Endothelial cell (in vitro differentiated cells): ENCODE results near the gene TENM3. TPM values are rescaled to one million over a fixed set of nuclear protein-coding genes. Genes with fewer than 3 reads are reported as not detected.

Experiments used
- DNase-seq: peaks from one replicate; pipeline ENCODE4 v3.0.0; 2021; ENCODE audit warnings: low spot score
- H3K27ac Mint-ChIP-seq: one replicate; pipeline ENCODE4 v1.8.0; 2021; ENCODE audit warnings: mixed read lengths, inconsistent platforms; ENCODE audit not compliant: unreplicated experiment
- H3K27me3 Mint-ChIP-seq: one replicate; pipeline ENCODE4 v1.8.0; 2021; ENCODE audit warnings: mild to moderate bottlenecking, moderate library complexity, mixed read lengths, inconsistent platforms; ENCODE audit not compliant: unreplicated experiment
- H3K36me3 Mint-ChIP-seq: one replicate; pipeline ENCODE4 v1.8.0; 2021; ENCODE audit warnings: mild to moderate bottlenecking, low read depth, mixed read lengths, inconsistent platforms; ENCODE audit not compliant: unreplicated experiment
- H3K4me1 Mint-ChIP-seq: one replicate; pipeline ENCODE4 v1.8.0; 2021; ENCODE audit warnings: mild to moderate bottlenecking, mixed read lengths, inconsistent platforms; ENCODE audit not compliant: unreplicated experiment
- H3K4me3 Mint-ChIP-seq: one replicate; pipeline ENCODE4 v1.8.0; 2021; ENCODE audit warnings: mild to moderate bottlenecking, mixed read lengths, inconsistent platforms; ENCODE audit not compliant: unreplicated experiment
- H3K9me3 Mint-ChIP-seq: one replicate; pipeline ENCODE4 v1.8.0; 2021; ENCODE audit warnings: mixed read lengths, inconsistent platforms; ENCODE audit not compliant: unreplicated experiment
- total RNA-seq: library from RNA; stranded (reverse); fragmentation: NEBNext Ultra II Directional; extraction: Animal tissue kit (Norgen Biotek cat#: 25700); gene quantifications from one replicate; pipeline ENCODE4 v1.2.1, GENCODE V29; 2021; ENCODE audit not compliant: unreplicated experiment
- TF ChIP-seq, protein P1 (sequence below): fragments of 200-600 bp; sonication (generic); IDR thresholded peaks from one replicate; pipeline ENCODE4 v1.5.0; 2021; ENCODE audit warnings: antibody characterized with exemption; ENCODE audit not compliant: unreplicated experiment

TENM3 gene
- total RNA-seq, 1 donor from 2014 or later = 29.7 TPM

DNA sequence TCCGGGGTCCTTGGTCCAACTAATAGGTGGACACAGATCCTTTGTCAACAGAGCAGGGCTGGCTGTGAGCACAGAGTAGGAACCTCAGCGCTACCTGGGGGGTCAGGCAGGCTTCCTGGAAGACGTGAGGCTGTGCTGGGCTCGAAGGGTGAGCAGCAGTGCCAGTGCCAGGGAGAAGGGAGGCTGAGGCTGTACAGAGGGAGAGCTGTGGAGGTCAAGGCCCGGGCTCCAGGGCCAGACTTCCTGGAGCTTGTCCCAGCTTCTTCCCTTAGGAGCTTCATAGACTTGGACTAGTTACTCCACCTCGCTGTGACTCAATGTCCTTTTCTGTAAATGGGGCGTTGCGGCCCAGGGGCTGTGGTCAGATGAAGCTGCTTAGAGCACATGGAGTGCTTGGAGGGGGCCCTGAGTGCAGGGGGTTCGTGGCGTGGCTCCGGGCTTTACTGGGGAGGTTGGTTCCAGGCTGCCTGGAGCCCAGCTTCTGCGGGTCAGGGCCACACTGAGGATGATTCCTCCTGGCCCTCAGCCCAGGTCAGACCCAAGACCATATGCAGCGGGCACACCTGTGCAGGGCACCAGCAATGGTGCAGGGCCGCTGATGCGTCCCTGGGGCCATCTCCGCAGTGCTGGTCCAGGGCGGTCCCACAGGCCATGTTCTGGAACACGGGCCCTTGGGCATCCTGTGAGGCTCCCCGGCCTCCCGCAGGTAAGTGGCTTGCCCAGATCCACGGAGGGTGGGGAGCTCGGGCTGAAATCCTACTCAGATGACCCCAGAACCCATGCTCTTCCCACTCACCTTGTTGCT is 575.9 kb downstream of the TENM3 start:
- no peak overlapping the region for H3K4me3 Mint-ChIP-seq
- H3K27ac Mint-ChIP-seq = no peak overlapping the region
- no peaks in the 10 kb centered on the region for H3K36me3 Mint-ChIP-seq
- H3K27me3 Mint-ChIP-seq = peaks cover 7% of the 10 kb centered on the region
- H3K4me1 Mint-ChIP-seq = no peaks in the 10 kb centered on the region
- no peak for DNase-seq
- H3K9me3 Mint-ChIP-seq = no peaks in the 10 kb centered on the region
- TF ChIP-seq, protein P1, sequence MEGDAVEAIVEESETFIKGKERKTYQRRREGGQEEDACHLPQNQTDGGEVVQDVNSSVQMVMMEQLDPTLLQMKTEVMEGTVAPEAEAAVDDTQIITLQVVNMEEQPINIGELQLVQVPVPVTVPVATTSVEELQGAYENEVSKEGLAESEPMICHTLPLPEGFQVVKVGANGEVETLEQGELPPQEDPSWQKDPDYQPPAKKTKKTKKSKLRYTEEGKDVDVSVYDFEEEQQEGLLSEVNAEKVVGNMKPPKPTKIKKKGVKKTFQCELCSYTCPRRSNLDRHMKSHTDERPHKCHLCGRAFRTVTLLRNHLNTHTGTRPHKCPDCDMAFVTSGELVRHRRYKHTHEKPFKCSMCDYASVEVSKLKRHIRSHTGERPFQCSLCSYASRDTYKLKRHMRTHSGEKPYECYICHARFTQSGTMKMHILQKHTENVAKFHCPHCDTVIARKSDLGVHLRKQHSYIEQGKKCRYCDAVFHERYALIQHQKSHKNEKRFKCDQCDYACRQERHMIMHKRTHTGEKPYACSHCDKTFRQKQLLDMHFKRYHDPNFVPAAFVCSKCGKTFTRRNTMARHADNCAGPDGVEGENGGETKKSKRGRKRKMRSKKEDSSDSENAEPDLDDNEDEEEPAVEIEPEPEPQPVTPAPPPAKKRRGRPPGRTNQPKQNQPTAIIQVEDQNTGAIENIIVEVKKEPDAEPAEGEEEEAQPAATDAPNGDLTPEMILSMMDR = no peak

DNA sequence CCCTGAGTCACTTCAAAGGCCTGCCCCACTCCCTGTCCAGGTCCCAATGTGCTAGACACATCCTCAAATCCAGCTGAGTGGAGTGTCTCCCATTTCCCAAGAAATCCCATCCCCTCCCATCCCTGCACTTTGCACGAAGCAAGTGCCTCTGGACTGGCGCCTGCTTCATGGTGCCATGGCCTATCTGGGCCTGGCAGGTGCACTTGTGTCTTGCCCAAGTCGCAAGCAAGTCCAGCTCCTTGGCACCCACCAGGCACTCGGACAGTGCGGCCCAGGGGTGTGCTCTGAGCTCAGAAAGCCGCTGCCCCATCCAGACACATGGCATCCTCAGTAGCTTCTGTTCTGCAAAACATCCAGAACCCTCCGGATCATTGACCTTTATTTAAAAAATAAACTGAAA is 576.5 kb downstream of the TENM3 start:
- H3K27ac Mint-ChIP-seq = no peak overlapping the region
- H3K4me3 Mint-ChIP-seq = no peak overlapping the region
- H3K27me3 Mint-ChIP-seq = peaks cover 7% of the 10 kb centered on the region
- H3K9me3 Mint-ChIP-seq = no peaks in the 10 kb centered on the region
- no peaks in the 10 kb centered on the region for H3K36me3 Mint-ChIP-seq
- no peak for DNase-seq
- TF ChIP-seq, protein P1 = no peak
- no peaks in the 10 kb centered on the region for H3K4me1 Mint-ChIP-seq

DNA sequence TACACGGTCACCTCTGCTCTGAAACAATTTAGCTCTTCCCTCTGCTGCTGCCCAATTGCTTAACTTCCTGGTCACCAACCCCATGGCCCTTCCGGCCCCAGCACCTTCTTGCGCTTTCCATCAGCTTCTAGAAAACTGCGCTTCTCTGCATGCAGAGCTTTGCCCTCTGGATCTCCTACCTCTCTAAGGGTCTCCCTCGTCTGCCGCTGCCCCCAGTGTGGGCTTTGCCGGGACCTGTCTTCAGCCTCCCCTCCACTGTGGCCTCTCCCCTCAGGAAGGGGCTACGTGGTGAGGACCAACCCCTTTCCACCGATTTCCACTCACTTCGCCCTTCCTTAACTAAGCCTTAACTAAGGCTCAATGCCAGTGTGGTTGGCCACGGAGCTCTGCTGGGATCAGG is 579.4 kb downstream of the TENM3 start:
- Mint-ChIP-seq H3K4me1 (no peaks in the 10 kb centered on the region), H3K9me3 (no peaks in the 10 kb centered on the region), H3K27me3 (peaks cover 5% of the 10 kb centered on the region), H3K4me3 (no peak overlapping the region), H3K27ac (no peak overlapping the region), H3K36me3 (no peaks in the 10 kb centered on the region)
- DNase-seq = no peak
- TF ChIP-seq, protein P1 = no peak

DNA sequence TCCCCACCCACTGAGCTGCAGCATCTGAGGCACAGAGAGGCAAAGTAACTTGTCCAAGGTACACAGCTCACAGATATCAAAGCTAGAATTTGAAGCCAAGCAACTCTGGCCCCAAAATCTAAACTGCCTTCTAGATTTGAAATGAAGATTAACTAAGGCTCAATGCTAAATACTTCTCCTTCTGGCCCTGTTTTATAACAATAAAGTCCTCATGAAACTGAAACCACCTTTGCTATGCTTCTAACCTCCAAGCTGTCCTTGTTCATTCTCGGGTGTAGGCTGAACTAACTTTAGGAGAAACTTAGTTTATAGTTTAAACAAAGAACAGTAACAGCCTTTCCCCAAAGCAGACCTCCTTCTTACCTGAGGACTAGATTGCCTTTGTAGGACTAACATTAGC is 580.4 kb downstream of the TENM3 start:
- Mint-ChIP-seq H3K4me3 (no peak overlapping the region), H3K4me1 (no peaks in the 10 kb centered on the region), H3K9me3 (no peaks in the 10 kb centered on the region), H3K27me3 (peaks cover 4% of the 10 kb centered on the region), H3K27ac (no peak overlapping the region), H3K36me3 (no peaks in the 10 kb centered on the region)
- no peak for DNase-seq
- TF ChIP-seq, protein P1 = no peak

DNA sequence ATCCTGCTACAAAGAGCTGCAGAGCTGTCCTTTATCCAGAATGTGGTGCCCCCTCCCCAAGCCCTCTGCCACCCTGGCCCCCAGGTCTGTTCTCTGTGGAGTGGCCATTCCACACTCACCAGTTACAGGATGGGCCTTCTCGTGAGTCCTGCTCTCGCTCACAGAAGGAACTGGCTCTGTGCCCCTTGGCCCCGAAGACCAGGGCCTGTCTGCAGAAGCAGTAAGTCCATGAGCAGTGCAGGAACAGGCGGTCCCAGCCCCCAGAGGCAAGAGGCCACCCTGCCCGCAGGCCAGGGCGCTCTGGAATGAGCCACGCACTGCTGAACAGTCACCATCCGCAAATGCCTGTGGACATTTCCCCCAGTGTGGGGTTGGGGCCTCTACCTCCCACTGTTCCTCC is 581.8 kb downstream of the TENM3 start:
- no peaks in the 10 kb centered on the region for H3K36me3 Mint-ChIP-seq
- H3K27me3 Mint-ChIP-seq = peaks cover 2% of the 10 kb centered on the region
- no peaks in the 10 kb centered on the region for H3K9me3 Mint-ChIP-seq
- no peak for DNase-seq
- no peak overlapping the region for H3K27ac Mint-ChIP-seq
- TF ChIP-seq, protein P1 = no peak
- H3K4me1 Mint-ChIP-seq = no peaks in the 10 kb centered on the region
- no peak overlapping the region for H3K4me3 Mint-ChIP-seq
